ENCODE results near the gene PCDHGC4.

- TF ChIP-seq CTCF (IDR thresholded peaks at IDR 0.05) (no peak), POLR2A (IDR thresholded peaks at IDR 0.05) (no peak), POLR2AphosphoS5 (IDR thresholded peaks at IDR 0.05) (no peak)
Observed at GRCh38 chr5:141510160-141510559, 25.3 kb downstream of the PCDHGC4 start.
